Astrocyte of the hippocampus (primary cell): ENCODE data around the gene MTMR10.

Source experiments
- DNase-seq: peaks from one replicate; pipeline ENCODE4 v3.0.0; 2011; ENCODE audit warnings: low read depth, low spot score

MTMR10 gene

GRCh38 chr15:31013863-31014607 lies 22.6 kb upstream of the MTMR10 start:
- DNase-seq = no peak

GRCh38 chr15:31012455-31012854 lies 21.0 kb upstream of the MTMR10 start:
- DNase-seq = no peak

- DNase-seq = no peak
Measured at GRCh38 chr15:31010036-31010435, 18.6 kb upstream of the MTMR10 start.

- no peak for DNase-seq
Measured at GRCh38 chr15:31005660-31006059, 14.2 kb upstream of the MTMR10 start.

- peak; percentile 66 for DNase-seq
Measured at GRCh38 chr15:31004220-31004733, 12.8 kb upstream of the MTMR10 start.

GRCh38 chr15:31001702-31002101 lies 10.3 kb upstream of the MTMR10 start:
- DNase-seq = no peak

- DNase-seq = no peak
Measured at GRCh38 chr15:30999729-31000128, 8.3 kb upstream of the MTMR10 start.

- DNase-seq = no peak
Measured at GRCh38 chr15:30997270-30997669, 5.8 kb upstream of the MTMR10 start.

GRCh38 chr15:30992249-30992864 lies 929 bp upstream of the MTMR10 start:
- no peak for DNase-seq

GRCh38 chr15:30990446-30991254 lies 778 bp downstream of the MTMR10 start:
- peak; percentile 16 for DNase-seq

GRCh38 chr15:30990036-30990435 lies 1.4 kb downstream of the MTMR10 start:
- no peak for DNase-seq

- peak; percentile 62 for DNase-seq
Measured at GRCh38 chr15:30985081-30985531, 6.3 kb downstream of the MTMR10 start.

GRCh38 chr15:30984542-30984941 lies 6.9 kb downstream of the MTMR10 start:
- DNase-seq = peak; percentile 17

- peak; percentile 33 for DNase-seq
Measured at GRCh38 chr15:30984118-30984517, 7.3 kb downstream of the MTMR10 start.

GRCh38 chr15:30979457-30979856 lies 12.0 kb downstream of the MTMR10 start:
- DNase-seq = no peak

- DNase-seq = no peak
Measured at GRCh38 chr15:30978328-30978727, 13.1 kb downstream of the MTMR10 start.

- DNase-seq = no peak
Measured at GRCh38 chr15:30974112-30974511, 17.3 kb downstream of the MTMR10 start.

GRCh38 chr15:30973379-30973778 lies 18.0 kb downstream of the MTMR10 start:
- no peak for DNase-seq

GRCh38 chr15:30969724-30970123 lies 21.7 kb downstream of the MTMR10 start:
- DNase-seq = no peak

GRCh38 chr15:30963681-30964080 lies 27.7 kb downstream of the MTMR10 start:
- no peak for DNase-seq

- DNase-seq = no peak
Measured at GRCh38 chr15:30962659-30963058, 28.8 kb downstream of the MTMR10 start.

GRCh38 chr15:30962079-30962478 lies 29.3 kb downstream of the MTMR10 start:
- DNase-seq = no peak
